Measurements from ENCODE around the gene TRIM37. TPM values are rescaled to one million over a fixed set of nuclear protein-coding genes. Genes with fewer than 3 reads are reported as not detected.

TRIM37 gene
- polyA plus RNA-seq, 4 donors = 5.6 to 11.3 (median 8.5) TPM

- peaks cover 0 to 7% (median 5%) of the 10 kb centered on the region in 3 donors for H3K36me3 ChIP-seq (ENCODE audit: control insufficient read depth in 3 of 3, insufficient read depth in 2 of 3, low read depth in 1 of 3, low read length in 3 of 3)
- FAIRE-seq (no peak), DNase-seq (peak; percentile 9 to 40)
- H3K4me1 ChIP-seq (ENCODE audit: control insufficient read depth in 3 of 3, insufficient read depth in 2 of 3, low read depth in 1 of 3, low read length in 2 of 3) = peaks cover 0 to 2% (median 0%) of the 10 kb centered on the region in 3 donors
- no peaks in the 10 kb centered on the region for H3K9me3 ChIP-seq (ENCODE audit: control insufficient read depth in 2 of 2, insufficient read depth in 1 of 2, low read depth in 1 of 2, low read length in 1 of 2)
- no peak overlapping the region for H3K4me3 ChIP-seq (ENCODE audit: low read depth in 1 of 3, low read length in 3 of 3)
- WGBS, 3 donors = 56 to 83% (median 68%) methylated on average over 10 of the region's 10 CpGs
- no peaks in the 10 kb centered on the region for H3K27me3 ChIP-seq (ENCODE audit: control insufficient read depth in 3 of 3, insufficient read depth in 3 of 3, low read length in 3 of 3)
- peak overlapping the region in 1 of 3 donors; percentile 74 for H3K27ac ChIP-seq (ENCODE audit: low read depth in 1 of 3, low read length in 2 of 3)
Observed at GRCh38 chr17:59001158-59001814, 105.4 kb downstream of the TRIM37 start.

- 94 to 100% (median 98%) methylated on average over 1 of the region's 1 CpG for WGBS, 3 donors
- peaks cover 0 to 2% (median 0%) of the 10 kb centered on the region in 3 donors for H3K4me1 ChIP-seq (ENCODE audit: control insufficient read depth in 3 of 3, insufficient read depth in 2 of 3, low read depth in 1 of 3, low read length in 2 of 3)
- H3K27me3 ChIP-seq (ENCODE audit: control insufficient read depth in 3 of 3, insufficient read depth in 3 of 3, low read length in 3 of 3) = no peaks in the 10 kb centered on the region
- FAIRE-seq (no peak), DNase-seq (no peak)
- H3K9me3 ChIP-seq (ENCODE audit: control insufficient read depth in 2 of 2, insufficient read depth in 1 of 2, low read depth in 1 of 2, low read length in 1 of 2) = no peaks in the 10 kb centered on the region
- H3K36me3 ChIP-seq (ENCODE audit: control insufficient read depth in 3 of 3, insufficient read depth in 2 of 3, low read depth in 1 of 3, low read length in 3 of 3) = peaks cover 0 to 11% (median 5%) of the 10 kb centered on the region in 3 donors
- H3K27ac ChIP-seq (ENCODE audit: low read depth in 1 of 3, low read length in 2 of 3) = no peak overlapping the region
- H3K4me3 ChIP-seq (ENCODE audit: low read depth in 1 of 3, low read length in 3 of 3) = no peak overlapping the region
Observed at GRCh38 chr17:59000022-59000421, 106.7 kb downstream of the TRIM37 start.

- no peaks in the 10 kb centered on the region for H3K27me3 ChIP-seq (ENCODE audit: control insufficient read depth in 3 of 3, insufficient read depth in 3 of 3, low read length in 3 of 3)
- no peaks in the 10 kb centered on the region for H3K9me3 ChIP-seq (ENCODE audit: control insufficient read depth in 2 of 2, insufficient read depth in 1 of 2, low read depth in 1 of 2, low read length in 1 of 2)
- no peak overlapping the region for H3K27ac ChIP-seq (ENCODE audit: low read depth in 1 of 3, low read length in 2 of 3)
- no peak for DNase-seq
- H3K36me3 ChIP-seq (ENCODE audit: control insufficient read depth in 3 of 3, insufficient read depth in 2 of 3, low read depth in 1 of 3, low read length in 3 of 3) = peaks cover 0 to 11% (median 5%) of the 10 kb centered on the region in 3 donors
- 93 to 100% (median 96%) methylated on average over 1 of the region's 1 CpG for WGBS, 3 donors
- H3K4me3 ChIP-seq (ENCODE audit: low read depth in 1 of 3, low read length in 3 of 3) = no peak overlapping the region
- FAIRE-seq = no peak
- H3K4me1 ChIP-seq (ENCODE audit: control insufficient read depth in 3 of 3, insufficient read depth in 2 of 3, low read depth in 1 of 3, low read length in 2 of 3) = peaks cover 0 to 2% (median 0%) of the 10 kb centered on the region in 3 donors
Observed at GRCh38 chr17:58999500-58999899, 107.2 kb downstream of the TRIM37 start.

- 88 to 92% (median 89%) methylated on average over 4 of the region's 4 CpGs for WGBS, 3 donors
- no peak for DNase-seq
Observed at GRCh38 chr17:58998871-58999270, 107.8 kb downstream of the TRIM37 start.

GRCh38 chr17:58997756-58998553 lies 108.7 kb downstream of the TRIM37 start:
- no peak for FAIRE-seq
- 69 to 89% (median 84%) methylated on average over 7 of the region's 7 CpGs for WGBS, 3 donors

More at GRCh38 chr17:58998871-58999270, 107.8 kb downstream of the TRIM37 start:
- Histone ChIP-seq H3K4me1 (ENCODE audit: control insufficient read depth in 3 of 3, insufficient read depth in 2 of 3, low read depth in 1 of 3, low read length in 2 of 3) (peaks cover 0 to 2% (median 0%) of the 10 kb centered on the region in 3 donors), H3K27ac (ENCODE audit: low read depth in 1 of 3, low read length in 2 of 3) (no peak overlapping the region), H3K27me3 (ENCODE audit: control insufficient read depth in 3 of 3, insufficient read depth in 3 of 3, low read length in 3 of 3) (no peaks in the 10 kb centered on the region), H3K36me3 (ENCODE audit: control insufficient read depth in 3 of 3, insufficient read depth in 2 of 3, low read depth in 1 of 3, low read length in 3 of 3) (peaks cover 0 to 11% (median 5%) of the 10 kb centered on the region in 3 donors), H3K4me3 (ENCODE audit: low read depth in 1 of 3, low read length in 3 of 3) (no peak overlapping the region), H3K9me3 (ENCODE audit: control insufficient read depth in 2 of 2, insufficient read depth in 1 of 2, low read depth in 1 of 2, low read length in 1 of 2) (no peaks in the 10 kb centered on the region)
- FAIRE-seq = no peak

GRCh38 chr17:58996968-58997367 lies 109.7 kb downstream of the TRIM37 start:
- H3K36me3 ChIP-seq (ENCODE audit: control insufficient read depth in 3 of 3, insufficient read depth in 2 of 3, low read depth in 1 of 3, low read length in 3 of 3) = peaks cover 0 to 9% (median 5%) of the 10 kb centered on the region in 3 donors
- H3K4me1 ChIP-seq (ENCODE audit: control insufficient read depth in 3 of 3, insufficient read depth in 2 of 3, low read depth in 1 of 3, low read length in 2 of 3) = peaks cover 0 to 12% (median 0%) of the 10 kb centered on the region in 3 donors
- no peak overlapping the region for H3K4me3 ChIP-seq (ENCODE audit: low read depth in 1 of 3, low read length in 3 of 3)
- DNase-seq (no peak), FAIRE-seq (no peak)
- H3K9me3 ChIP-seq (ENCODE audit: control insufficient read depth in 2 of 2, insufficient read depth in 1 of 2, low read depth in 1 of 2, low read length in 1 of 2) = no peaks in the 10 kb centered on the region
- no peak overlapping the region for H3K27ac ChIP-seq (ENCODE audit: low read depth in 1 of 3, low read length in 2 of 3)
- H3K27me3 ChIP-seq (ENCODE audit: control insufficient read depth in 3 of 3, insufficient read depth in 3 of 3, low read length in 3 of 3) = no peaks in the 10 kb centered on the region
- 87 to 93% (median 92%) methylated on average over 4 of the region's 4 CpGs for WGBS, 3 donors

More at GRCh38 chr17:58997756-58998553, 108.7 kb downstream of the TRIM37 start:
- no peaks in the 10 kb centered on the region for H3K27me3 ChIP-seq (ENCODE audit: control insufficient read depth in 3 of 3, insufficient read depth in 3 of 3, low read length in 3 of 3)
- peaks cover 0 to 11% (median 5%) of the 10 kb centered on the region in 3 donors for H3K36me3 ChIP-seq (ENCODE audit: control insufficient read depth in 3 of 3, insufficient read depth in 2 of 3, low read depth in 1 of 3, low read length in 3 of 3)
- no peak for DNase-seq
- H3K4me1 ChIP-seq (ENCODE audit: control insufficient read depth in 3 of 3, insufficient read depth in 2 of 3, low read depth in 1 of 3, low read length in 2 of 3) = peaks cover 0 to 3% (median 2%) of the 10 kb centered on the region in 3 donors
- no peaks in the 10 kb centered on the region for H3K9me3 ChIP-seq (ENCODE audit: control insufficient read depth in 2 of 2, insufficient read depth in 1 of 2, low read depth in 1 of 2, low read length in 1 of 2)
- H3K27ac ChIP-seq (ENCODE audit: low read depth in 1 of 3, low read length in 2 of 3) = no peak overlapping the region
- H3K4me3 ChIP-seq (ENCODE audit: low read depth in 1 of 3, low read length in 3 of 3) = no peak overlapping the region

GRCh38 chr17:58995247-58995940 lies 111.3 kb downstream of the TRIM37 start:
- H3K27ac ChIP-seq (ENCODE audit: low read depth in 1 of 3, low read length in 2 of 3) = no peak overlapping the region
- peaks cover 0 to 12% (median 0%) of the 10 kb centered on the region in 3 donors for H3K4me1 ChIP-seq (ENCODE audit: control insufficient read depth in 3 of 3, insufficient read depth in 2 of 3, low read depth in 1 of 3, low read length in 2 of 3)
- H3K27me3 ChIP-seq (ENCODE audit: control insufficient read depth in 3 of 3, insufficient read depth in 3 of 3, low read length in 3 of 3) = no peaks in the 10 kb centered on the region
- 90 to 99% (median 96%) methylated on average over 7 of the region's 7 CpGs for WGBS, 3 donors
- no peak for DNase-seq
- peaks cover 0 to 7% (median 3%) of the 10 kb centered on the region in 3 donors for H3K36me3 ChIP-seq (ENCODE audit: control insufficient read depth in 3 of 3, insufficient read depth in 2 of 3, low read depth in 1 of 3, low read length in 3 of 3)
- no peaks in the 10 kb centered on the region for H3K9me3 ChIP-seq (ENCODE audit: control insufficient read depth in 2 of 2, insufficient read depth in 1 of 2, low read depth in 1 of 2, low read length in 1 of 2)
- FAIRE-seq = no peak
- H3K4me3 ChIP-seq (ENCODE audit: low read depth in 1 of 3, low read length in 3 of 3) = no peak overlapping the region

- peak; percentile 30 to 48 for DNase-seq
- 54 to 71% (median 70%) methylated on average over 5 of the region's 5 CpGs for WGBS, 3 donors
Observed at GRCh38 chr17:58993311-58993710, 113.4 kb downstream of the TRIM37 start.

More at GRCh38 chr17:58993311-58993710, 113.4 kb downstream of the TRIM37 start:
- no peak for FAIRE-seq
- Histone ChIP-seq H3K27me3 (ENCODE audit: control insufficient read depth in 3 of 3, insufficient read depth in 3 of 3, low read length in 3 of 3) (no peaks in the 10 kb centered on the region), H3K4me3 (ENCODE audit: low read depth in 1 of 3, low read length in 3 of 3) (no peak overlapping the region), H3K4me1 (ENCODE audit: control insufficient read depth in 3 of 3, insufficient read depth in 2 of 3, low read depth in 1 of 3, low read length in 2 of 3) (peaks cover 0 to 12% (median 0%) of the 10 kb centered on the region in 3 donors), H3K9me3 (ENCODE audit: control insufficient read depth in 2 of 2, insufficient read depth in 1 of 2, low read depth in 1 of 2, low read length in 1 of 2) (no peaks in the 10 kb centered on the region), H3K27ac (ENCODE audit: low read depth in 1 of 3, low read length in 2 of 3) (peak overlapping the region in 2 of 3 donors; percentile 24 to 59), H3K36me3 (ENCODE audit: control insufficient read depth in 3 of 3, insufficient read depth in 2 of 3, low read depth in 1 of 3, low read length in 3 of 3) (peaks cover 0 to 7% (median 0%) of the 10 kb centered on the region in 3 donors)

All from small intestine (tissue), 7 donors.